Measurements from ENCODE around the gene PCMTD2. TPM values are rescaled to one million over a fixed set of nuclear protein-coding genes. Genes with fewer than 3 reads are reported as not detected.

Gene PCMTD2
- total RNA-seq, 1 donor from 2014 or later = 104 TPM

DNA sequence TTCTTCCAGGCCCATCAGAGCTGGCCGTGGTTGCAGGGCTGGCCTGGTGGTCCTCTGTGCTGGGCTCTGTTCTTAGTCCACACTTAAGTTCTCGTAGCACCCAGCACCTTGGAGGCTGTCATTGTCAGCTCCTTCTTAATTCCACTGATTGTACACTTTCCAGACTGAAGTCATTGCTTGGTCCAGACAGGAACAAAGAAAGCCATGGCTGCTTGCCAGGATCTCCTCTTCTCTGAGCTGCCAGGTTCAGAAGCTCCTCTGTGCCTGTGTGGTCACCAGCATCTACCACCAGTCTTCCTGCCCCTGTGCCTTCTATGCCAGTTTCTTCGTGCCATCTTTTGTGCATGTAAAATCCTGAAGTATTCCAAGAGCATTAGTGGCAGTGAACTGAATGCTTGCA lies 39.5 kb upstream of the PCMTD2 start:
- H3K36me3 Mint-ChIP-seq (ENCODE audit: low read depth, unreplicated experiment) = no peaks in the 10 kb centered on the region
- H3K9me3 Mint-ChIP-seq (ENCODE audit: unreplicated experiment) = no peaks in the 10 kb centered on the region
- peaks cover 19% of the 10 kb centered on the region for H3K27me3 Mint-ChIP-seq (ENCODE audit: unreplicated experiment)
- TF ChIP-seq, protein P1, sequence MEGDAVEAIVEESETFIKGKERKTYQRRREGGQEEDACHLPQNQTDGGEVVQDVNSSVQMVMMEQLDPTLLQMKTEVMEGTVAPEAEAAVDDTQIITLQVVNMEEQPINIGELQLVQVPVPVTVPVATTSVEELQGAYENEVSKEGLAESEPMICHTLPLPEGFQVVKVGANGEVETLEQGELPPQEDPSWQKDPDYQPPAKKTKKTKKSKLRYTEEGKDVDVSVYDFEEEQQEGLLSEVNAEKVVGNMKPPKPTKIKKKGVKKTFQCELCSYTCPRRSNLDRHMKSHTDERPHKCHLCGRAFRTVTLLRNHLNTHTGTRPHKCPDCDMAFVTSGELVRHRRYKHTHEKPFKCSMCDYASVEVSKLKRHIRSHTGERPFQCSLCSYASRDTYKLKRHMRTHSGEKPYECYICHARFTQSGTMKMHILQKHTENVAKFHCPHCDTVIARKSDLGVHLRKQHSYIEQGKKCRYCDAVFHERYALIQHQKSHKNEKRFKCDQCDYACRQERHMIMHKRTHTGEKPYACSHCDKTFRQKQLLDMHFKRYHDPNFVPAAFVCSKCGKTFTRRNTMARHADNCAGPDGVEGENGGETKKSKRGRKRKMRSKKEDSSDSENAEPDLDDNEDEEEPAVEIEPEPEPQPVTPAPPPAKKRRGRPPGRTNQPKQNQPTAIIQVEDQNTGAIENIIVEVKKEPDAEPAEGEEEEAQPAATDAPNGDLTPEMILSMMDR (IDR thresholded peaks at IDR 0.05; ENCODE audit: unreplicated experiment) = no peak
- H3K4me3 Mint-ChIP-seq (ENCODE audit: unreplicated experiment) = no peak overlapping the region
- H3K27ac Mint-ChIP-seq (ENCODE audit: unreplicated experiment) = no peak overlapping the region
- peaks cover 13% of the 10 kb centered on the region for H3K4me1 Mint-ChIP-seq (ENCODE audit: unreplicated experiment)
- no peak for DNase-seq (ENCODE audit: low spot score)

DNA sequence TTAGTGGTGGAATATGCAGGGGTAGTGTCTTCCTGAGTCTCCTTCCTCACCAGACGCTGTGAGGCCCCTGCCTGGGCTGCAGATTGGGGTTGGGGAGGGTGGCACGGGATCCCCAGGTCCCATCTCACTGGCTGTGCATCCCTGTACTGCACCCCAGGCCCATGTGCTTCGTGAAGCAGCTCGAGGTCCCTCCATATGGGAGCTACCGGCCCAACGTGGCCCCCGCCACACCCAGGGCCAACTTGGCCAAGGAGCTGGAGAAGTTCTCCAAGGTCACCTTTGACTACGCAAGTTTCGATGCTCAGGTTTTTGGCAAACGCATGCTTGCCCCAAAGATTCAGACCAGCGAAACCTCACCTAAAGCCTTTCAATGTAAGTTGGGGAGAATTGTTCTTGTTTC lies 38.6 kb upstream of the PCMTD2 start:
- Mint-ChIP-seq H3K4me1 (ENCODE audit: unreplicated experiment) (peaks cover 17% of the 10 kb centered on the region), H3K27me3 (ENCODE audit: unreplicated experiment) (peaks cover 14% of the 10 kb centered on the region), H3K9me3 (ENCODE audit: unreplicated experiment) (no peaks in the 10 kb centered on the region), H3K36me3 (ENCODE audit: low read depth, unreplicated experiment) (no peaks in the 10 kb centered on the region), H3K4me3 (ENCODE audit: unreplicated experiment) (no peak overlapping the region), H3K27ac (ENCODE audit: unreplicated experiment) (no peak overlapping the region)
- TF ChIP-seq, protein P1 (IDR thresholded peaks at IDR 0.05; ENCODE audit: unreplicated experiment) = no peak
- DNase-seq (ENCODE audit: low spot score) = no peak

DNA sequence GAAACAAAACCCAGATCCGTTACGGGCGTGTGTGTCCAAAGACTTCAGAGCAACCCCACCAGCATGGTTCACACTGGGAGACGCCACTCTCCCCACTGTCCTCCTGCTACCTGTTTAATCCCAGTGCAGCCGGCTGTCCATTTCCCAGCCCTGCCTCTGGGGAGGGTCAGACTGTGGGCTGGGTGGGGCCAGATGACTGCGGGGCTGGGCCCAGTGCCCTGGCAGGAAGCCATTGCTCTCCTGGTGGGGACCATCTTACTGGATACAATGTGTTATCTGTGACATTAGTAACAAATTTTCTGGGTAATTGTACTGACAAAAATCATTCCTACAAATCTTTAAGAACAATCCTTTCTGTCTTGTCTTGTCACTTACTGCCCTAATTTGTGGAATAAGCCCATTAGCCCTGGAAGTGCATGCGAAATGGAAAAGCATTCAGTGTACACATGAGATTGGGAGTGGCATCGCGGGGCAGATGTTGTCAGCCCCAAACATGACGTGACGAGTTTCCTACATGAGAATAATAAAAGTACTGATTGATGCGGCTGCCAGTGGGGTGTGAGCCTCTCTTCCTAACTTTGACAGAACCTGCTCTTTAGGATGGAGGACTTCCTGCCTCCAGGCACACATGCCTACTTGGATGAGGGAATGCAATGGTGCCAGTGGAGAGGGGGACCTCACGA lies 37.9 kb upstream of the PCMTD2 start:
- Mint-ChIP-seq H3K4me3 (ENCODE audit: unreplicated experiment) (no peak overlapping the region), H3K27me3 (ENCODE audit: unreplicated experiment) (peaks cover 14% of the 10 kb centered on the region), H3K27ac (ENCODE audit: unreplicated experiment) (no peak overlapping the region), H3K36me3 (ENCODE audit: low read depth, unreplicated experiment) (no peaks in the 10 kb centered on the region), H3K4me1 (ENCODE audit: unreplicated experiment) (peaks cover 17% of the 10 kb centered on the region), H3K9me3 (ENCODE audit: unreplicated experiment) (no peaks in the 10 kb centered on the region)
- TF ChIP-seq, protein P1 (IDR thresholded peaks at IDR 0.05; ENCODE audit: unreplicated experiment) = no peak
- no peak for DNase-seq (ENCODE audit: low spot score)

- H3K9me3 Mint-ChIP-seq (ENCODE audit: unreplicated experiment) = no peaks in the 10 kb centered on the region
- no peak overlapping the region for H3K27ac Mint-ChIP-seq (ENCODE audit: unreplicated experiment)
- H3K36me3 Mint-ChIP-seq (ENCODE audit: low read depth, unreplicated experiment) = no peaks in the 10 kb centered on the region
- H3K4me1 Mint-ChIP-seq (ENCODE audit: unreplicated experiment) = peaks cover 30% of the 10 kb centered on the region
- DNase-seq (ENCODE audit: low spot score) = no peak
- TF ChIP-seq, protein P1 (IDR thresholded peaks at IDR 0.05; ENCODE audit: unreplicated experiment) = no peak
- peaks cover 22% of the 10 kb centered on the region for H3K27me3 Mint-ChIP-seq (ENCODE audit: unreplicated experiment)
- no peak overlapping the region for H3K4me3 Mint-ChIP-seq (ENCODE audit: unreplicated experiment)
Observed at GRCh38 chr20:64219202-64219601, 36.3 kb upstream of the PCMTD2 start.

- peaks cover 21% of the 10 kb centered on the region for H3K27me3 Mint-ChIP-seq (ENCODE audit: unreplicated experiment)
- TF ChIP-seq, protein P1 (IDR thresholded peaks at IDR 0.05; ENCODE audit: unreplicated experiment) = no peak
- no peak for DNase-seq (ENCODE audit: low spot score)
- H3K36me3 Mint-ChIP-seq (ENCODE audit: low read depth, unreplicated experiment) = no peaks in the 10 kb centered on the region
- H3K27ac Mint-ChIP-seq (ENCODE audit: unreplicated experiment) = no peak overlapping the region
- H3K4me1 Mint-ChIP-seq (ENCODE audit: unreplicated experiment) = peaks cover 31% of the 10 kb centered on the region
- H3K9me3 Mint-ChIP-seq (ENCODE audit: unreplicated experiment) = no peaks in the 10 kb centered on the region
- no peak overlapping the region for H3K4me3 Mint-ChIP-seq (ENCODE audit: unreplicated experiment)
Observed at GRCh38 chr20:64219730-64220129, 35.8 kb upstream of the PCMTD2 start.
